GM21529 (cell line): Measurements from ENCODE around the gene MTO1.
"Not testable (repeated sequence)": the region's sequence is repeated elsewhere in the genome, so short reads cannot be mapped to it uniquely, and the experiment has no call there.

Source experiments
- ATAC-seq: cut with Tn5 transposase; IDR thresholded peaks from one replicate; pipeline ENCODE4 v1.9.1; 2021; ENCODE audit not compliant: unreplicated experiment

The MTO1 gene

DNA sequence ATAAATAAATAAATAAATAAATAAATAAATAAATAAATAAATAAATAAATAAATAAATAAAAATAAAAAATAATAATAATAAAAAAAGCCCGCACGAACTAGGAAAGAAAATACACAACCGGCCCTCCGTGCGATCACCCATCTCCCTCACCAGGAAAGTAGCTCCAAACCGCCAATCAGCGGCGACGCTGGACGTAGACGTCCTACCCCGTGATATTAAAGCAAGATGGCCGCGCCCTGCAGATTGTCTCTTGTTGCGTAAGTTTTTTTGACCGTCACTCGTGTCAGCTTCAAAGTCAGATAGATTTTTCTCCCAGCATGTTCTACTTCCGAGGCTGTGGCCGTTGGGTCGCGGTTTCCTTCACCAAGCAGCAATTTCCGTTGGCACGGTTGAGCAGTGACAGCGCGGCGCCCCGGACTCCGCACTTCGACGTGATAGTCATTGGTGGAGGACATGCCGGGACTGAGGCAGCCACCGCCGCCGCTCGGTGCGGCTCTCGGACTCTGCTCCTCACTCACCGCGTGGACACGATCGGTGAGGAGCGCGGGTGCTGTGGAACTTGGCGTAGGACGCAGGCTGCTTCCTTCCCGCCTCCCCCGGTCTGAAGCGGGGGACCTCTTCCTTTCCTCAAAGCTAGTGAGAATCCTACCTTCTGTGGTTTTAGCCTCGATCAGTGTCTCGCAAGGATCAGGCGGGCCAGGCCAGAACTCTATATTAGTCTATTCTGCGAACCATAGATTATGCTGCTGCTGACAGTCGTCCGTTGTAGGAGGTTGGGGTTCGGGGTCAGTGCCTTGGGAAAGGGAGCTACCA lies at the start of gene MTO1:
MTO1 (plus strand) TSS at position 201 of the 814 bp plus-strand sequence; CDS start at position 319, 118 bp downstream.
- ATAC-seq: peak; percentile 98

DNA sequence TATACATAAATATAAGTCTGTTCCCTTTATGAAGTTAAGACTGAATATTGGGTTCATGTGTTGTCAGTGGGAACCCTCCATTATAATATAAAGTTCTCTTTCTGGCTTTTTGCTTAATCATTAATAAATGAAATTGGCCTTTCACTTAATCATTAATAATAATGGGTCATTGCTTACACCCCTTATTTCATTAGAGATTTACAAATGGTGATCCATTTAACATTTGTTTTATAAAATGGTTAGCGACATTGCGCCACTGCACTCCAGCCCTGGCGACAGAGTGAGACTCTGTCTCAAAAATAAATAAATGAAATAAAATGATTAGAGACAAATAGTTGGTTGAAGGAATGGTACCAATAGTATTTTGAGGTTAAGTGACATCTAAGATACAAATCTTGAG lies 48.4 kb upstream of the MTO1 start:
- no peak for ATAC-seq

GRCh38 chr6:73418081-73418741 lies 43.3 kb upstream of the MTO1 start:
- ATAC-seq: no peak

GRCh38 chr6:73421534-73421933 lies 40.0 kb upstream of the MTO1 start:
- ATAC-seq: no peak

GRCh38 chr6:73435236-73435635 lies 26.3 kb upstream of the MTO1 start:
- no peak for ATAC-seq

DNA sequence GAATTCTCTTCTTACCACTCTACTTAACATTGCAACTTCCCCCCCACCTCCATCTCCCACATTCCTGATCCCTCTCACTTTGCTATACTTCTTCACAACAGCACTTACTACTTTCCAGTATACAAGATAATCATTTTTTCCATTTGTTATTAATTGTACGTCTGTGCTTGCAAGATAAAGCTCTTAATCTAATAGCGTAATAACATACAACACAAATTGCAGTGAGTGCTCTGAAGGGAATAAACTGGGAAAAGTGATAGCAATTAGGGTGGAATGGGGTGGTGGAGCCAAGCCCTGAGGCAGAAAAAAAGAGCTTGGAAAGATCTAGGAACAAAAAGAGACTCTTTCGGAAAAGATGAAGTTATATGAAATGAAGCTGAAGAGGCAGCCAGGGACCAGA lies 18.0 kb upstream of the MTO1 start:
- ATAC-seq: no peak

DNA sequence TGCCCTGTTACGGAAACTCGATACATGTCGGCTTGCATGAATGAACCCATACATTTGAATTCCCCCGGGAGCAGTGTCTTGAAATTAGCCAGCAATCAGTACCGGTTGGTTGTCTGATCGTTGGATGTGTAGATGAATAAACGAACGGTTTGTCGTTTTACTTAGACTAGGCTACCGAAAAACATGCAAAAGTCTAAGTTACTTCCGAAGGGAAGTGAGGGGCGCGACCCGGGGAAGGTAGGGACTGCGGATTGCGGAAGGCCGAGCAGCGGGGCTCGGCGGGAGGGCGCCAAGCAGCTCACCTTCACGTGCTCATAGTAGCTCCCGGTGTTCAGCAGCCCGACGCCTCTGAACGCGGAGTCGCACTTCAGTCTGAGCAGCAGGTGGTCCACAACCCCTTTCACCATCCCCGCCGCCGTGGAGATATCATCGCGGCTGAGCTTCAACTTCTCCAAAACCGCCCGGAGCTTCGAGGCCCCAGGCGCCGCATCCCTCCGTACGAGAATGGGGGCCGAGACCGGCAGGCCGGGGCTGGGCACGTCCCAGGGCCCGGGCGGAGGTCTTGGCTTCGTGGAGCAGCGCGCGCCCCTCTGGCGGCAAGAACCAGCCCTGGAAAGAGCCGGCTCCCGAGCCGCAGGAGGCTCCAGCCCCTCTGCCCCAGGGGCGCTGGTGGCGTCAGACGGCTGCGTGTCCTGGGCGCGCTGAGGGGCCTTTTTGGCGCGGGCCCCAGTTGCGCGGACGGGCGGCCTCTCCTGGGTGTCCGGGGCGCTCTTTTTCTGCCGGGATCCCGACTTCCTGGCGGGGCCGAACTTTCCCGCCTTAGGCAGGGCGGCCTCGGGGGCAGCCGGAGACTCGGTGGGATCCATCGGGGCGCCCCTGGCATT lies 10.1 kb upstream of the MTO1 start:
- ATAC-seq: peak; percentile 47

DNA sequence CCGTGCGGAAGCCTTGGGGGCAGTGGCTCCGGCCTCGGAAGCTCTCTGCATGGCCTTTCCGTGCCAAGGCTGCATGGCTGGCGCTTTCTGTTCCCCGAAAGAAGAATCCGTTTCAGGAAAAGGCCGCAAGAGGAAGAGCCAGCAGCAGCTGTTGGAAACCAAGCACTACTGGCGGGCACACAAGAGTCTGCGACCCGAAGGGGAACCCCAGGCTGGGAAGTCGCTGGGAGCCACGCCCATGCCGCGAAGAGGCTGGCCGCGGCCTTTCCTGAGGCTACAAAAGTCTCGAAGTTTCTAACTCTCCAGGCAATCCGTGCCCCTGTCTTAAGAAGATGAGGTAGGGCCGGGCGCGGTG lies 9.5 kb upstream of the MTO1 start, which contains the start of gene CGAS:
CGAS (minus strand) TSS at position 191 of the 355 bp plus-strand sequence; CDS start at position 75, 116 bp downstream.
- peak; percentile 74 for ATAC-seq

GRCh38 chr6:73455865-73456629 lies 5.5 kb upstream of the MTO1 start:
- no peak for ATAC-seq

DNA sequence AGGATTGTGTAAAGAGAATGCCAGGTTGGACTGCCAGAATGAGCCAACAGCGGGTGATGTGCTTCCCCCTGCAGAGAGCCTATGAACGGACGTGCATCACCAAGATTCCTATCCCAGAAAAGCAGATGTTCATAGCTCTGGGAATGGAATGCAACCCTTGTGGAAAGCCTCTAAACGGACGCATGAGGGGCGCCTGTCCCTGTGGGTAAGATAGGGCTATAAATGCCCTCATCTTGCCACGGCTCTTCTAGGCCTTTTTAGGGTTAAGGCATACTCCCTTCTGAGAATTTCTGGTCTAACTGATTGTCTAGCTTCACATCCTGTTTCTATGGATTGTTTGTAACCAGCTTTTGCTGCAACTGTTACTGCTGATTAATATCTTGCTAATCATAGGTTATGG lies 2.1 kb upstream of the MTO1 start:
- not testable (repeated sequence) for ATAC-seq

GRCh38 chr6:73460056-73460455 lies 1.5 kb upstream of the MTO1 start:
- ATAC-seq: no peak

DNA sequence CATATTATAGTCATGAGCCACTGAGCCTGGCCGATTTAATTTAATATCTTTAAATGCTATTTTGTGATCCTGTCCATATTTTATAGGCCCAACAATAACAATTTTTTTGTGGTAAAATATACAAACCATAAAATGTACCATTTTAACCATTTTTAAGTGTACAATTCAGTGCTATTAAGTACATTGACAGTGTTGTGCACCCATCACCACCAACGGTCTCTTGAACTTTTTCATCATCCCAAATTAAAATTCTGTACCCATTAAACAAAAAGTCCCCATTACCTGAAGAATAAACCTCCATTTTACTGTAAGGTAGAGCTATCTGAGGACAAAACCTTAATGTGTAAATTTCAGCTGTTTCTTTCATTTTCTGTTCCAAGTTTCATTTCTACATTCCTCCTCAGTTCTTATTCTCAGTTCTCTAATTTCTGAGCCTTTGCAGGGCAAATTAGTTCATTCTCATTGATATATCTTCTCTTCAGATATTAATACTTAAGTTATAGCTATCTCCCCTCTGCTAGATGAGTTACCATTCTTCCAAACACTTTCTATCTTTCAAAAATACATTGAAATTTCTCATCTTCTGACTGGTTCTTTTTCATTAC lies 10.3 kb downstream of the MTO1 start:
- peak; percentile 95 for ATAC-seq

DNA sequence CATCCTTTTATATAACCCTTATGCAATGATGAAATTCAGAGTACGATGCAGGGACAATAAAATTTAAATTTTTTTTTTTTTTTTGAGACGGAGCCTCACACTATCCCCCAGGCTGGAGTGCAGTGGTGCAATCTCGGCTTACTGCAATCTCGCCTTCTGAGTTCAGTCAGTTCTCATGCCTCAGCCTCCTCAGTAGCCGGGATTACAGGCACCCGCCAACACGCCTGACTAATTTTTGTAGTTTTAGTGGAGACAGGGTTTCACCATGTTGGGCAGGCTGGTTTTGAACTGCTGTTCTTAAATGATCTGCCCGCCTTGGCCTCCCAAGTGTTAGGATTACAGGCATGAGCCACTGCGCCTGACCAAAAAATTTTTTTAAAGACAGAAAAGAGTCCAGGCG lies 15.2 kb downstream of the MTO1 start:
- no peak for ATAC-seq

GRCh38 chr6:73477407-73477806 lies 15.9 kb downstream of the MTO1 start:
- ATAC-seq: no peak

GRCh38 chr6:73481969-73482368 lies 20.4 kb downstream of the MTO1 start:
- ATAC-seq: no peak

- no peak for ATAC-seq
These were observed 22.9 kb downstream of the MTO1 start for GRCh38 chr6:73484438-73484837.

- no peak for ATAC-seq
These were observed 25.9 kb downstream of the MTO1 start for GRCh38 chr6:73487473-73487872.

- ATAC-seq: no peak
These were observed 29.8 kb downstream of the MTO1 start for GRCh38 chr6:73491377-73491776.

DNA sequence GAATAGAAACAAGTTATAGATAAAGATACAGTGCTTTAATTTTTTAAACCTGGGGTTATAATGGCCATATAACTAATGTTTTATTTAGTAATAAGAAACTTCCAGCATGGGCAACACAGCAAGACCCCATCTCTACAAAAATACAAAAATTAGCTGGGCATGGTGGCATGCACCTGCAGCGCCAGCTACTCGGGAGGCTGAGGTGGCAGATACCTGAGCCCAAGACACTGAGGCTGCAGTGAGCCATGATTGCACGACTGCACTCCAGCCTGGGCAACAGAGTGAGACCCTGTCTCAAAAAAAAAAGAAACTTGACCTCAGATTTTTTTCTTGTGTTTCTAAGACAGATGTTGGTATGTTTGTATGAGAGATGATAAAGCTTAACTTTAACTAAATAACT lies 36.4 kb downstream of the MTO1 start:
- ATAC-seq: no peak

DNA sequence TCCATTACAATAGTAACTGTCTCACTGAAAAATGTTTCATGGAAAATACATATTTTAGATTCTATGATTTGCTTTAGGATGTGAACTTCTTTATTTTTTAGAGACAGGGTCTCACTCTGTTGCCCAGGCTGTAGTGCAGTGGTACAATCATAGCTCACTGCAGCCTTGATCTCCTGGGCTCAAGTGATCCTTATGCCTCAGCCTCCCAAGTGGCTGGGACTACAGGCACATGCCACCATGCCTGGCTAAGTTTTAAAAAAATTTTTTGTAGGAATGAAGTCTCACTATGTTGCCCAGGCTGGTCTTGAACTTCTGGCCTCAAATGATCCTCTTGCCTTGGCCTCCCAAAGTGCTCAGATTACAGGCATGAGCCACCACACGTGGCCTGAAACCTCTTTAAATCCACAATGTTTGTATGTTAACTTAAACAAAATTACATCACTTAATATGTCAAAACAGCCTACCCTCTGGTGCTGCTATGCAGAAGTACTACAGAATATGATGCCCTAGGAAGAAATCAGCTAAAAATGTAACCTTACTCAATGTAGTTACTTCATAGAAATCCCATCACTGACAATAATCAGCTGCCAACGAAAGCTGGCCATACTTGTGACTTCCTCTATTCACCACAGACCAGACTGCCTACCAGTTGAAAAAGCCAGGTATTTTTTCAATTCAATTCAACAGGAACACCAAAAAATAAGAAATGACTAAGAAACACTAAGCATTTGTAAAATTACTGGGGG lies 41.7 kb downstream of the MTO1 start:
- ATAC-seq: no peak
